ENCODE data around the gene AP1S2. TPM values are rescaled to one million over a fixed set of nuclear protein-coding genes. Genes with fewer than 3 reads are reported as not detected.

The AP1S2 gene
- total and polyA plus RNA-seq, 8 donors = 35.9 to 98.9 (median 71.2) TPM

- peaks cover 0 to 10% of the 10 kb centered on the region in 2 donors for H3K36me3 ChIP-seq
- no peak for TF ChIP-seq CTCF (IDR thresholded peaks at IDR 0.05)
- no peaks in the 10 kb centered on the region for H3K4me1 ChIP-seq
- H3K27me3 ChIP-seq = no peaks in the 10 kb centered on the region
- DNase-seq (no peak), ATAC-seq (no peak)
- intact Hi-C loops (cut with DNase I) = no loop called here
- H3K4me3 ChIP-seq = no peak overlapping the region
- H3K9me3 ChIP-seq = no peaks in the 10 kb centered on the region
- H3K27ac ChIP-seq = peak overlapping the region in 1 of 2 donors; percentile 65
Observed at GRCh38 chrX:15781961-15782699, 72.5 kb downstream of the AP1S2 start.

Other genes with a start within 250 kb of the AP1S2 start
- 1 to 10 TPM in 1 of 2 donors, under 1 TPM in 1; 0.39 to 1.3 TPM for gene CLTRN, start 190.0 kb downstream of the AP1S2 start, total RNA-seq
- gene CLTRN, start 190.0 kb downstream of the AP1S2 start, polyA plus RNA-seq (ENCODE audit: insufficient read length in 6 of 6) = 1 to 10 TPM; 2.1 to 3.6 (median 2.6) TPM
- 10 to 100 TPM; 10.7 to 13.7 TPM for gene CA5B, start 116.5 kb downstream of the AP1S2 start, total RNA-seq
- 10 to 100 TPM; 12.1 to 18.5 (median 17.0) TPM for gene CA5B, start 116.5 kb downstream of the AP1S2 start, polyA plus RNA-seq (ENCODE audit: insufficient read length in 6 of 6)
- gene ZRSR2, start 64.3 kb downstream of the AP1S2 start, total RNA-seq = 10 to 100 TPM; 10.9 to 11.5 TPM
- 10 to 100 TPM; 18.6 to 25.8 (median 24.4) TPM for gene ZRSR2, start 64.3 kb downstream of the AP1S2 start, polyA plus RNA-seq (ENCODE audit: insufficient read length in 6 of 6)

All from left lung (tissue), 10 donors.